ENCODE data around the gene HMCES. TPM values are rescaled to one million over a fixed set of nuclear protein-coding genes. Genes with fewer than 3 reads are reported as not detected.

HMCES gene
- total RNA-seq, 1 donor from 2014 or later, result 61.2 TPM

DNA sequence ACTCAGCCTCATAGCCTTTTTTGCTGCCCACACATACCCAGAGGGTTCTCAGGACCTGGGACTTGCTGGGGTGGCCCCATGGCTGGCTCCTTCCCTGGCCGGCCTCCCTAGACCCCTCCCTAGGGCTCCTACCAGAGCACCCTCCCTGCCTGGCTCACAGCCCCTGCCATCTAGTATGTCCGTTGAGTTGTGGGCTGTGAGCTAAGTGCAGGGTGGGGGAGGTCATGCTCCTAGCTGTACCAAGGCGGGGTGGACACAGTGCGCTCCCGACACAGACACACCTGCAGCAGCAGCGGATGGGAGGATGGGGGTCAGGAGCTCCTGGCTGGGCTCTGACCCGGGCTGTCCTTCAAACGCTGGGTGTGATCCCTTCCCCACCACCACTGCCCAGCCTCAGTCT, 41.6 kb downstream of the HMCES start:
- no peak for TF ChIP-seq CTCF (conservative IDR thresholded peaks at IDR 0.05)
- H3K27ac Mint-ChIP-seq (ENCODE audit: unreplicated experiment), result no peak overlapping the region
- H3K36me3 Mint-ChIP-seq (ENCODE audit: low read depth), result peaks cover 3% of the 10 kb centered on the region
- DNase-seq (ENCODE audit: low read depth, low spot score), result no peak
- peak overlapping the region; percentile 72 for H3K4me3 Mint-ChIP-seq
- peaks cover 4% of the 10 kb centered on the region for H3K4me1 Mint-ChIP-seq
- no peaks in the 10 kb centered on the region for H3K9me3 Mint-ChIP-seq
- no peaks in the 10 kb centered on the region for H3K27me3 Mint-ChIP-seq (ENCODE audit: low read depth)

DNA sequence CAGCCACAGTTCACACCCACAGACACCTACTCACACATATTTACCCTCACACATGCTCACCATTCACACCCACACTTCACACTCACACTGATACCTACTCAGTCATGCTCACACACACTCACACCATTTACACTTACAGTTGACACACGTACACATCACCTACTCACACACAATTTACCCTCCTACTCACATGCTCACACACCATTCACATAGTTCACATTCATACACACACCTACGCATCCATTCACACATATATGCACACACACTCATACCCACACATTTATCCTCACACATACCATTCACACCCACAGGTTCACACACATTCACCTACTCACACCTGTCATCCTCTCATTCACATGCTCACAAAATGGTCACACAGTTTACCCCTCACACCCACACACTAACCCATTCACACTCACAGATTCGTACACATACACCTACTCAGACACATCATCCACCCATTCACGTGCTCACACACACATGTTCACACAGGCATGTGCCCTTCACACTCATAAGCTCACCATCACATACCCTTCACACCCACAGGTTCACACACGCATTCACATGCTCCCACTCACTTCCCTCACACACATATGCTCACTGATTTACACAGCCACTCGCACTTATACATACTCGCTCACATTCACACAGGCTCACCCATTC, 42.3 kb downstream of the HMCES start:
- Mint-ChIP-seq H3K4me1 (peaks cover 4% of the 10 kb centered on the region), H3K36me3 (ENCODE audit: low read depth) (peaks cover 3% of the 10 kb centered on the region), H3K4me3 (no peak overlapping the region), H3K27me3 (ENCODE audit: low read depth) (no peaks in the 10 kb centered on the region), H3K27ac (ENCODE audit: unreplicated experiment) (no peak overlapping the region), H3K9me3 (no peaks in the 10 kb centered on the region)
- TF ChIP-seq CTCF (conservative IDR thresholded peaks at IDR 0.05), result no peak
- DNase-seq (ENCODE audit: low read depth, low spot score), result no peak

DNA sequence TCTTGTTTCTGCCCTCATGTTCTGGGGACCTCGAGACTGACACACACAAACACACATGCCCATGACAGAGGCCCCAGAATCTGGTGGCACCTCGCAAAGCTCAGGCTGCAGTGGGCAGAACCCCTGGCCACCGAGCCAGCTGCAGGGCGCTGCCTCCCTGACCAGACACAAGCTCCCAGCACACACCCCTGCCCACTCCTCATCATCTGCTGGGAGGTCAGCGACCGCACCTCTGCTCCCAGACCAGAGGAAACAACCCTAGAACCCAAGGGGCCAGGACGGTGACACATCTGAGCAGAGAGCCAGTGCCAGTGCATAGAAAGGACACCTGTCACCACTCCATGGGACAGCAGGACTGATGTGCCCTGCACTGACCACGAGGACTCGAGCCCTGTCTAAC, 43.2 kb downstream of the HMCES start:
- Mint-ChIP-seq H3K36me3 (ENCODE audit: low read depth) (peaks cover 3% of the 10 kb centered on the region), H3K4me1 (peaks cover 4% of the 10 kb centered on the region), H3K27me3 (ENCODE audit: low read depth) (no peaks in the 10 kb centered on the region), H3K9me3 (no peaks in the 10 kb centered on the region), H3K4me3 (no peak overlapping the region), H3K27ac (ENCODE audit: unreplicated experiment) (no peak overlapping the region)
- no peak for TF ChIP-seq CTCF (conservative IDR thresholded peaks at IDR 0.05)
- DNase-seq (ENCODE audit: low read depth, low spot score), result no peak

GRCh38 chr3:129323651-129324294, 45.1 kb downstream of the HMCES start:
- TF ChIP-seq CTCF (conservative IDR thresholded peaks at IDR 0.05), result no peak
- DNase-seq (ENCODE audit: low read depth, low spot score), result no peak
- Mint-ChIP-seq H3K27ac (ENCODE audit: unreplicated experiment) (no peak overlapping the region), H3K4me3 (no peak overlapping the region), H3K36me3 (ENCODE audit: low read depth) (no peaks in the 10 kb centered on the region), H3K4me1 (peaks cover under 1% of the 10 kb centered on the region), H3K27me3 (ENCODE audit: low read depth) (no peaks in the 10 kb centered on the region), H3K9me3 (no peaks in the 10 kb centered on the region)

- no peak for TF ChIP-seq CTCF (conservative IDR thresholded peaks at IDR 0.05)
- Mint-ChIP-seq H3K27me3 (ENCODE audit: low read depth) (no peaks in the 10 kb centered on the region), H3K4me3 (no peak overlapping the region), H3K4me1 (no peaks in the 10 kb centered on the region), H3K36me3 (ENCODE audit: low read depth) (no peaks in the 10 kb centered on the region), H3K27ac (ENCODE audit: unreplicated experiment) (no peak overlapping the region), H3K9me3 (no peaks in the 10 kb centered on the region)
- no peak for DNase-seq (ENCODE audit: low read depth, low spot score)
Measured at GRCh38 chr3:129324855-129325254, 46.2 kb downstream of the HMCES start.
